Neuronal stem cell (in vitro differentiated cells): ENCODE results near the gene CCN5.
"Not testable (repeated sequence)": the region's sequence is repeated elsewhere in the genome, so short reads cannot be mapped to it uniquely, and the experiment has no call there.

Experiments
- DNase-seq: peaks from one replicate; pipeline ENCODE4 v3.0.0-alpha.2; 2013; ENCODE audit warnings: low spot score
- H2AFZ ChIP-seq: one replicate; pipeline ENCODE4 v1.6.1; 2013; ENCODE audit warnings: mild to moderate bottlenecking, low read length, inconsistent platforms
- H2AK5ac ChIP-seq: 2 replicates; pipeline ENCODE4 v1.6.1; 2013; ENCODE audit warnings: low read depth, mild to moderate bottlenecking, inconsistent platforms, low read length, moderate library complexity, mixed read lengths
- H2BK120ac ChIP-seq: 2 replicates; pipeline ENCODE4 v1.6.1; 2013; ENCODE audit warnings: low read depth, mild to moderate bottlenecking, inconsistent platforms, low read length, moderate library complexity, mixed read lengths
- H2BK12ac ChIP-seq: one replicate; pipeline ENCODE4 v1.6.1; 2013; ENCODE audit warnings: low read length, inconsistent platforms
- H2BK15ac ChIP-seq: 2 replicates; pipeline ENCODE4 v1.6.1; 2013; ENCODE audit warnings: mild to moderate bottlenecking, low read length, inconsistent platforms, mixed read lengths
- H2BK5ac ChIP-seq: one replicate; pipeline ENCODE4 v1.6.1; 2013; ENCODE audit warnings: inconsistent platforms, mild to moderate bottlenecking, low read length, moderate library complexity
- H3K14ac ChIP-seq: one replicate; pipeline ENCODE4 v1.6.1; 2013; ENCODE audit warnings: low read length, inconsistent platforms
- H3K18ac ChIP-seq: 2 replicates; pipeline ENCODE4 v1.6.1; 2013; ENCODE audit warnings: low read length, inconsistent platforms
- H3K23ac ChIP-seq: 2 replicates; pipeline ENCODE4 v1.6.1; 2013; ENCODE audit warnings: low read depth, mild to moderate bottlenecking, mixed read lengths, low read length, inconsistent platforms; ENCODE audit not compliant: poor library complexity
- H3K27ac ChIP-seq: replicated peaks from 3 replicates; pipeline ENCODE4 v1.5.1; 2013; ENCODE audit warnings: low read length, inconsistent platforms
- H3K27me3 ChIP-seq, 3 experiments: 2 replicates each; pipeline ENCODE4 v1.6.1; 2013; ENCODE audit warnings: low read length in 3 of 3, mild to moderate bottlenecking in 2 of 3, inconsistent platforms in 1 of 3, low read depth in 1 of 3, mixed read lengths in 1 of 3, moderate library complexity in 1 of 3; ENCODE audit not compliant: control insufficient read depth in 3 of 3, insufficient read depth in 3 of 3
- H3K36me3 ChIP-seq, 2 donors: replicated peaks in 1 of 2; 2 replicates each; pipeline ENCODE4 v1.6.1; 2013; ENCODE audit warnings: low read length in 2 of 2; ENCODE audit not compliant: control insufficient read depth in 2 of 2, insufficient read depth in 2 of 2
- H3K4ac ChIP-seq: 2 replicates; pipeline ENCODE4 v1.6.1; 2013; ENCODE audit warnings: inconsistent platforms, mild to moderate bottlenecking, low read length, moderate library complexity
- H3K4me1 ChIP-seq, 2 donors: 1 replicate in 1 of 2; 2 replicates in 1 of 2; pipeline ENCODE4 v1.6.1; 2013; ENCODE audit warnings: low read length in 2 of 2, low read depth in 1 of 2; ENCODE audit not compliant: control insufficient read depth in 2 of 2, insufficient read depth in 1 of 2
- H3K4me2 ChIP-seq: one replicate; pipeline ENCODE4 v1.6.1; 2013; ENCODE audit warnings: mild to moderate bottlenecking, low read length, inconsistent platforms; ENCODE audit not compliant: insufficient read depth, poor library complexity, severe bottlenecking
- H3K4me3 ChIP-seq, 2 donors: 2 replicates each; pipeline ENCODE4 v1.5.1; 2013; ENCODE audit warnings: low read length in 2 of 2, mild to moderate bottlenecking in 2 of 2, inconsistent platforms in 1 of 2, moderate library complexity in 1 of 2
- H3K79me1 ChIP-seq: one replicate; pipeline ENCODE4 v1.6.1; 2013; ENCODE audit warnings: low read depth, mild to moderate bottlenecking, inconsistent platforms, low read length, moderate library complexity
- H3K9ac ChIP-seq: one replicate; pipeline ENCODE4 v1.6.1; 2013; ENCODE audit warnings: mild to moderate bottlenecking, low read depth, low read length, inconsistent platforms; ENCODE audit not compliant: poor library complexity
- H3K9me3 ChIP-seq, 2 donors: replicated peaks in 1 of 2; 2 replicates each; pipeline versions ENCODE3 to v1.6.1; 2013; ENCODE audit warnings: low read length in 2 of 2, mild to moderate bottlenecking in 2 of 2, inconsistent platforms in 1 of 2, low read depth in 1 of 2, mixed read lengths in 1 of 2, moderate library complexity in 1 of 2; ENCODE audit not compliant: control insufficient read depth in 2 of 2, insufficient read depth in 1 of 2
- H4K8ac ChIP-seq: one replicate; pipeline ENCODE4 v1.6.1; 2013; ENCODE audit warnings: low read depth, mild to moderate bottlenecking, inconsistent platforms, low read length, moderate library complexity
- H4K91ac ChIP-seq: one replicate; pipeline ENCODE4 v1.6.1; 2013; ENCODE audit warnings: low read length, low read depth, mild to moderate bottlenecking, inconsistent platforms; ENCODE audit not compliant: poor library complexity
- WGBS, 2 donors: extraction: QIAGEN DNeasy Blood & Tissue Kit; methylation state at CpG; one replicate each; pipeline ENCODE4 v1.1.7; 2013; ENCODE audit warnings: missing lambda C conversion rate in 2 of 2, mixed read lengths in 1 of 2; ENCODE audit not compliant: insufficient read length in 2 of 2, insufficient replicate concordance in 1 of 2; ENCODE audit errors: extremely low coverage in 2 of 2; 5-methylcytosine and 5-hydroxymethylcytosine counted together

The CCN5 gene

DNA sequence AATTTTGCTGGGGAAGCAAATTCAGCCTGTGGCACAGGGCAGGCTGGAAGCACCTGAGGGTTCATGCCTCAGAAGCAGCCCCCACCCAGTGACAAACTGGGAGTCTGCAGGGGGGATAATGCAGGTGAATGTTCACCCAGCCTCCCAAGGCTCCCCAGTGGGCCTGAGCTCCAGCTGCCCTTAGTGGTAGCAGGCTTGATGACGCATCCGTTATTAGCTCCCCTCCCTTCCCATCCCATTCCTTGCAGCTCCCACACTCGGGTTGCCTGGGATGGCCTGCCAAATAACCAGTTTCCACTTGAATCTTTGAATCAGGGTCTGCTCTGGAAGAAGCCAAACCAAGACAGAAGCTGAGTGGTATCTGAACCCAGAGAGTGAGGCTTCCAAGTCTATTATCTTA lies 46.3 kb downstream of the CCN5 start:
- Histone ChIP-seq H3K23ac (no peak overlapping the region), H2AK5ac (no peak overlapping the region), H3K4me3 (no peak overlapping the region), H3K4me2 (no peak overlapping the region), H3K14ac (no peak overlapping the region), H2BK5ac (no peak overlapping the region), H2BK12ac (no peak overlapping the region), H3K9me3 (no peaks in the 10 kb centered on the region), H3K27me3 (no peaks in the 10 kb centered on the region), H3K36me3 (no peaks in the 10 kb centered on the region), H3K9ac (no peak overlapping the region), H2BK120ac (peak overlapping the region; percentile 56), H3K18ac (no peak overlapping the region), H3K79me1 (no peaks in the 10 kb centered on the region), H4K8ac (no peak overlapping the region), H2BK15ac (no peak overlapping the region), H4K91ac (no peak overlapping the region), H3K27ac (no peak overlapping the region), H3K4me1 (peaks cover 3 to 6% of the 10 kb centered on the region in 2 donors), H2AFZ (no peak overlapping the region), H3K4ac (no peak overlapping the region)
- DNase-seq: no peak
- WGBS, 2 donors: no CpG with 5 or more reads among the region's 3 CpGs

DNA sequence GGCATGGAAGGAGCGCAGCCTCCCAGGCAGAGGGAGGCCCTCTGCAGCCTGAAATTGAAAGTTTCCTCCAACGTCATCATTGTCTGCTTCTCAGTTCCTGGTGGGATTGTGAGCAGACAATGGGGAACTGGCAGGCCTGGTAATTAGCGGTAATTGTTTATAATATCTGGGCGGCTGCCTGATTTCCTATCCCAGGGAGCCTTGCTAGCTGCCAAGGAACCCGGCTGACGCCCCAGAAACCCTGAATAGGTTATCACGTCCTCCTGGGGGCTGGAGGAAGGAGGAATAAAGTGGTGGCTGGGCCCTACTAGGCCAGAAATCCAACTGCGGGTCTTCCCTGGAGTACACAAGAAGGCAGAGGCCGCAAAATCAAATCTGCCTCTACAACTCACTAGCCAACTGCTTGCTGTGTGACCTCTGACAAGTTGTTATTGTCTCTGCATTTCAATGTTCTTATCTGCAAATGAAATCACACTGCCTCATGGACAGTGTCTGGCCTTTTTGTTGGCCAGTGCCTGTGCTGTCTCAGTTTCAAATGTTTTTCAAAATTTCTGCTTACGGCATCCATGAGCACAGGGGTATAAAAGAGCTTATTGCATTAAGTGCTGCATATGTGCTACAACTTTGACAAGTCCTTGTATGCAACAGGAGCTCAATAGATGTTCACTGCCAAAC lies 47.4 kb downstream of the CCN5 start:
- no peak overlapping the region for H2AK5ac ChIP-seq
- no peak overlapping the region for H4K8ac ChIP-seq
- no peak overlapping the region for H2BK12ac ChIP-seq
- H2BK15ac ChIP-seq: no peak overlapping the region
- no peak overlapping the region for H2BK120ac ChIP-seq
- no peak overlapping the region for H3K4ac ChIP-seq
- no CpG with 5 or more reads among the region's 10 CpGs for WGBS, 2 donors
- H2AFZ ChIP-seq: peak overlapping the region; percentile 38
- no peak overlapping the region for H3K4me3 ChIP-seq
- H3K14ac ChIP-seq: no peak overlapping the region
- no peak for DNase-seq
- H3K9ac ChIP-seq: no peak overlapping the region
- H2BK5ac ChIP-seq: no peak overlapping the region
- no peaks in the 10 kb centered on the region for H3K27me3 ChIP-seq
- H3K36me3 ChIP-seq: no peaks in the 10 kb centered on the region
- no peak overlapping the region for H3K27ac ChIP-seq
- no peak overlapping the region for H4K91ac ChIP-seq
- H3K4me2 ChIP-seq: no peak overlapping the region
- H3K79me1 ChIP-seq: no peaks in the 10 kb centered on the region
- H3K18ac ChIP-seq: no peak overlapping the region
- no peak overlapping the region for H3K23ac ChIP-seq
- no peaks in the 10 kb centered on the region for H3K9me3 ChIP-seq
- peaks cover 3 to 6% of the 10 kb centered on the region in 2 donors for H3K4me1 ChIP-seq

DNA sequence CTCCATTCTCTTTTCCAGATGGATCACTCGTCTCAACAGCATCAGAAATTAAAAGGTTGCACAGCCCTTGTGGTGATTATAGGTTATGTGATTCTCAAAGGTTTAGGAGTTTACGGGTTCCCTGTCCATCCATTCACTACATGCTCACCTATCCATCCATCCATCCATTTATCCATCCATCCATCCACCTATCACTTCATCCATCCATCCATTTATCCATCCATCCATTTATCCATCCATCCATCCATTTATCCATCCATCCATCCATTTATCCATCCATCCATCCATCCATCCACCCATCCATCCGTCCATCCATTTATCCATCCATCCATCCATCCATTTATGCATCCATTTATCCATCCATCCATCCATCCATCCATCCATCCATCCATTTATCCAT lies 48.6 kb downstream of the CCN5 start:
- H4K8ac ChIP-seq, DNase-seq, H3K27me3 ChIP-seq, H3K23ac ChIP-seq, H3K4me3 ChIP-seq, H2BK12ac ChIP-seq, H2BK5ac ChIP-seq, H4K91ac ChIP-seq, H3K9me3 ChIP-seq, H3K4ac ChIP-seq, H3K18ac ChIP-seq, H2BK120ac ChIP-seq, H3K14ac ChIP-seq, H3K9ac ChIP-seq, H2AFZ ChIP-seq, H3K4me2 ChIP-seq, H3K27ac ChIP-seq, H2BK15ac ChIP-seq, H2AK5ac ChIP-seq, H3K36me3 ChIP-seq, H3K79me1 ChIP-seq, H3K4me1 ChIP-seq: not testable (repeated sequence)
- WGBS, 2 donors: no CpG with 5 or more reads among the region's 3 CpGs

DNA sequence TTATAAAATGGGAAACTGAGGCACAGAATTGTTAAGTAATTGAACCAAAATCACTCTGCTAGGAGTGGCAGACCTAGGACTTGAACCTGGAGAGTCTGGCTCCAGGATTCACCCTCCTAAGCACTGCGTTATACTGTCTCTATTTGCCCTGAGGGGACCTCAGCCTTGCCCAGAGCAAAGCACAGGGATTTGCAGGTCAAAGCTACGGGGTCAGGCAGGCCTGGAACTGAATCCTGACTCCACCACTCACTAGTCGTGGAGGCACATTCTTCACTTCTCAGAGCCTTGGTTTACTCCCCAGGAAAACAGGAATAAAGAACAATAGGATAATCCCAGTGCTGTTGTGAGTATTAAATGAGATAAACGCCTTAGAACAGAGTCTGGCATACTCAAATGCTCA lies 49.9 kb downstream of the CCN5 start:
- H3K23ac ChIP-seq: no peak overlapping the region
- H4K91ac ChIP-seq: no peak overlapping the region
- H2BK5ac ChIP-seq: no peak overlapping the region
- H2BK15ac ChIP-seq: no peak overlapping the region
- no CpG with 5 or more reads among the region's 4 CpGs for WGBS, 2 donors
- H3K14ac ChIP-seq: no peak overlapping the region
- H3K9me3 ChIP-seq: no peaks in the 10 kb centered on the region
- H2BK120ac ChIP-seq: no peak overlapping the region
- no peak overlapping the region for H3K4me3 ChIP-seq
- no peak overlapping the region for H3K9ac ChIP-seq
- no peak overlapping the region for H2BK12ac ChIP-seq
- H3K79me1 ChIP-seq: no peaks in the 10 kb centered on the region
- peaks cover 3 to 10% of the 10 kb centered on the region in 2 donors for H3K4me1 ChIP-seq
- H2AK5ac ChIP-seq: no peak overlapping the region
- no peaks in the 10 kb centered on the region for H3K36me3 ChIP-seq
- H4K8ac ChIP-seq: no peak overlapping the region
- H3K4me2 ChIP-seq: no peak overlapping the region
- no peak for DNase-seq
- H3K18ac ChIP-seq: no peak overlapping the region
- no peak overlapping the region for H3K27ac ChIP-seq
- no peaks in the 10 kb centered on the region for H3K27me3 ChIP-seq
- H2AFZ ChIP-seq: no peak overlapping the region
- no peak overlapping the region for H3K4ac ChIP-seq
